ENCODE data around the gene OPN4.
A peak's percentile ranks its signal among the peaks of the same experiment; 100 is the strongest.

OPN4 gene

DNA sequence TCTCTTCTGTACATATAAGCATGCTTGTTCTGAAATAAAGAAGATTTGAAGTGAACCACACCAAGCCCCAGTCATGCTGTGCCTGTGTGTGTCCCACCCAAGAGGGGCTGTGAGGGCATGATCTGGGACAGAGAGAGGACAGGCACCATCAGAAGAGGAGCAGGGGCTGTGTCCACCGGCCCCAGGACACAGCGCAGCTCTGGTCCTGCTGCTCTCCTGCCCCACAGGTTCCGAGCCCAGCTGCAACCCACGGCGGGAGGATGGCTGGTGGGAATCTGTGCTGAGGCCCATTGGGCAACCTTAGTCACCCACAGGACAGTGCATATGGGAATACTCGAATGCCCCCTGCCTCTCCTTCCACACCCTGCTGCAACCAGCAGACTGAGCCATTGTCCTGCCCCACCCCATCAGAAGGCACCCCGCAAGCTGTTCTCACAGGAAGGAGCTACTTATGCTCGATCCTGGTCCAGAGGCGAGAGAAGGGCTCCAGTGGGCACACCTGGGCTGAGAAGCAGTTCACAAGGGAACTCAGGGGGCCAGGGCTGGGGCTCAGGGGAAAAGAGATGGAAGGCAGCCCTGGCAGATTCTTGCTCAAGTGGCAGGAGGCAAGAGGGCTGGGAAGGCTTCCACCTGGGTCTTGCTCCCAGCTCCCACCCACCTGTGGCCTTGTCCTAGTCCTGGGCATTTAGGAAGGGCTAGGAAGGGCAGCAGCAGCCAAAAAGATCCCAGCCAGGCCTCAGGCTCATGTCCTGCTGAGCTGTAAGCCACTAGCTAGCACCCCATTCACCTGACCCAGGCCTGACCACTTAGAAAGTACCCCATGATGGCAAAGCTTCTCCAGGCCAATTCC lies 45.9 kb downstream of the OPN4 start:
- no peak for DNase-seq (ENCODE audit: low spot score)

DNA sequence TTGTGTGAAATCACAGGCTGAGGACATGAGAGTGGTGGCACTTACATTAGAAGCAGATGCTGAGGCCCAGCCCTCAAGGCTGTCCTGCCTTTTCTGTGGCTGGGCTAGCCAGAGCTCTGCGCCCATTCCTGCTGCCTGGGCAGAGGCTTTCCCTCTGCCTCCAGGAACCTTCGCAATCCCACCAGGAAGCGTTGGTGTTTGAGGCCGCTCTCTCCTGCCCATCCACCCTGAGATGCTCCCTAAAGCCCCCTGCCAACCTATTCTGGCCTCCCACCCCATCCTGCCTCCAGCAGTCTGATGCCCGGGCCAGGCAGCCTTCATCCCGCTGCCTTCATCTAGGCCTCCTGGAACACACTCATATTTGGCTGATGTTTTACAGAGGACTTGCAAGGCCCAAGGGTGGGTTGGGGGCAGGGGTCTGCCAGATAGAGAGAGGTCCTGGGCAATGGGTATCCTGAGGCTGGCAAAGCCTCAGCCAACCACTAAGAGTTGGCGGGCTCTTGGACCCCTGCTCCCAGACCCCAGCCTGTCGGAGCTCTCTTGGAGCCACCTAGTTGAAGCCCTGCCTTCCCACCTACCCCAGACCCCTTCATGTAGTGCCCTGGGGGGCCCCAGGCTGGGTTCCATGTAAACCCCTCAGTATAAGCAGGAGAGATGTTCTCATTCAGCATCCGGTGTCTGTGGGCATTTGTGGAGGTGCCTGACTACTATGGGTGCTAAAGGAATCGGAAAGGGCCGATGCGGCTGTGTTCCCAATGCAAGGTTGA lies 46.7 kb downstream of the OPN4 start:
- DNase-seq (ENCODE audit: low spot score), result no peak

DNA sequence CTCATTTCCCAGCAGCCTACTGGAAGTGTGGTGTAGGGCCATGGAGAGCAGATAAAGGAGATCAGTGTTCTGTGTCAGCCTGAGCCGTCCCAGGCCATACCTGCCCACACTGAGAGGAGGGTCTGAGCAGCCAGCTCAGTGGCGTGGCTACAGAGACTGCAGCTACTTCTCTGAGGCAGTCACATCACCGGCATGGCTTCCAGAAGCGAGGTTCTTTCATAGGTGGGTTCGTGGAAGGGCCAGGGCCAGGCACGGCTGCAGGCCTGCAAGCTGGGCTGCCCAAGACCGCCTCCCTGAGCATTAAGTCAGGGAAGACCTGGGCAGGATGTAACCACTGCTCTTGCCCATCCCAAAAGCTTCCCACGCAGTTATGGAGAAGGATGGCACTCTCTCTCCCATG lies 48.8 kb downstream of the OPN4 start:
- no peak for DNase-seq (ENCODE audit: low spot score)

DNA sequence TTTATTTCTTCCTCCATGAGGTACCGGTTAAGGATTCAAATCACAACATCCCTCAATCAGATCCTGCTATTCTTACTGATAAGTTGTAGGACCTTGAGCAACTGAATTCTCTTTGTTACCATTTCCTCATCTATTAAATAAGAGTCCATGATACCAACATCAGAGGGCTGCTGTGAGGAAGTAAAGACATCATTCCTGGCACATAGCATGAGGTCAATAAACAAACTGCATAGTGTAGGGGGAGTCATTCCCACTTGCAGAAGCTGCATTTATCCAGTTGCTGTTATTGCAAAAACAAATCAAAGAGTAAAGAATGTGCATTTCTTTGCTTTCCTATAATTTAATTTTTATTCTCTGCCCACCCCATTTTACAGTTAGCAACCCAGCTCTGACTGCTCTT lies 50.8 kb downstream of the OPN4 start:
- no peak for DNase-seq (ENCODE audit: low spot score)

DNA sequence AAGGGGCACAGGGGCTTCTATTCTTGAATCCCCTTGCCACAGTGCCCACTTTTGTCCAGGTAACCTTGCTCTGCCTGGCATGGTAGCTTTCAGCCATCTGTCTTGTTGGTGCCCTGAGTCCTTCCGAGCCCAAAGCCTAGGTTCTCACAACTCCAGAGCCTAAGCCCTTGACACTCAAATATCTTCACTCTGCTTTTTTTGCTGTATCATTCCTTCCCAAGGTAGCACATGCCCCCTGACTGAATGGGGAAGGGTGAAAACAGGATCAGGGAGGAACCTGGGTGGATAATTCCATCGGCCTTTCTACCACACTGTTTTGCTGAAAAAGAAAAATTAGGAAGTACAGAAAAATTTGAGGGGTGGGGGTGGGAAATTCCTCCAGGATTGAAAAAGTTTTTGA lies 51.6 kb downstream of the OPN4 start:
- DNase-seq (ENCODE audit: low spot score), result no peak

DNA sequence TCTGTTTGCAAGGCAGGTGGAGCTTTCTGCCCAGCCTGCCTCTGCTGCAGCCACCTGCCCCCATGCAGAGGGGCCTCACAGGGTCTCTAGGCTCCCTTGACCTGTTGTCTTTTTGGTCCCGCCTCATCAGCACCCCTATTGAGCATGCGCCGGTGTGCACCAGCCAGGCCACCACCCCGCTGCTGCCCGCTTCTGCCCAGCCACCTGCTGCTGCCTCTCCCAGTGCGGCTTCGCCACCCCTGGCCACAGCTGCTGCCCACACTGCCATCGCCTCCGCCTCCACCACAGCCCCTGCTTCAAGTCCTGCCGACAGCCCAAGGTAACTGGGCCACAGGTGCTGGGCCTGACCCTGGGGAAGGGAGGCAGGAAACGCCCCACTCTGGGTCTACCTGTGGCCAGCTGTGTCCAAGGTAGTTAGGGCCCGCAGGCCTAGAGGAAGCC lies 52.1 kb downstream of the OPN4 start:
- no peak for DNase-seq (ENCODE audit: low spot score)

DNA sequence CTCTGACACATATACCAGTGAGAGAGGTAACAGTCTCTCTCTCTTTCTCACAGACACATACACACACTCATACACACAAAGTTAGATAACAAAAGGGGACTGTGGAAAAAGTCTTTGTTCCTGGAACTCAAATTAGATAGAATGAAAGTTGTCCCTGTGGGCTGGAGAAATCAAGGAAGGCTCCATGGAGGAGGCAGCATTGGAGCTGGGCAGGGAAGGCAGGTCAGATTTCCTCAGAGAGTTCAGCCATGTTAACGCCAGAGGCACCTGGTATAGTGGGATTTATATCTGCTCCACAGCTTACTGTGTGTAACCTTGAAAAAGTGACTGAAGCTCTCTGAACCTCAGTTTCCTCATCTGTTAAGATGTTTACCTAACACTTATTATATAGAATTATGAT lies 52.6 kb downstream of the OPN4 start:
- DNase-seq (ENCODE audit: low spot score), result no peak

DNA sequence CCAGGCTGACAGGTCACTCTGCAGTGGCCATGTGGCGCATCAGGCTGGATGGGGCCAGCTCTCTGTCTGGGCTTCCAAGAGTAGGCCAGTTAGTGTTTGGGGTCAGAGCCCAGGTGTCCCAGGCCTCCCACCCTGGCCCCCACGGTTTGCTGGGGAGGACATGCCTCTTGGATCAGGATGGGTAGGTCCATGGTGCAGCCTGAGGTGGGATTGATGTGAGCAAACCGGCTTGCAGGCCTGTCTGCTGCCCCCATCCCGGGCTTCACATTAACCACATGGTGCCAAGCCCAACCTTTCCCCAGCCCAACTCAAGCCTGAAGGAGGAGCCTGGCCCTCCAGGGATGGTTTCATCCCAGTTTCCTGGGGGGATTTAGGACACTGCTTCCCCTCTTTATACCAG lies 53.2 kb downstream of the OPN4 start:
- no peak for DNase-seq (ENCODE audit: low spot score)

DNA sequence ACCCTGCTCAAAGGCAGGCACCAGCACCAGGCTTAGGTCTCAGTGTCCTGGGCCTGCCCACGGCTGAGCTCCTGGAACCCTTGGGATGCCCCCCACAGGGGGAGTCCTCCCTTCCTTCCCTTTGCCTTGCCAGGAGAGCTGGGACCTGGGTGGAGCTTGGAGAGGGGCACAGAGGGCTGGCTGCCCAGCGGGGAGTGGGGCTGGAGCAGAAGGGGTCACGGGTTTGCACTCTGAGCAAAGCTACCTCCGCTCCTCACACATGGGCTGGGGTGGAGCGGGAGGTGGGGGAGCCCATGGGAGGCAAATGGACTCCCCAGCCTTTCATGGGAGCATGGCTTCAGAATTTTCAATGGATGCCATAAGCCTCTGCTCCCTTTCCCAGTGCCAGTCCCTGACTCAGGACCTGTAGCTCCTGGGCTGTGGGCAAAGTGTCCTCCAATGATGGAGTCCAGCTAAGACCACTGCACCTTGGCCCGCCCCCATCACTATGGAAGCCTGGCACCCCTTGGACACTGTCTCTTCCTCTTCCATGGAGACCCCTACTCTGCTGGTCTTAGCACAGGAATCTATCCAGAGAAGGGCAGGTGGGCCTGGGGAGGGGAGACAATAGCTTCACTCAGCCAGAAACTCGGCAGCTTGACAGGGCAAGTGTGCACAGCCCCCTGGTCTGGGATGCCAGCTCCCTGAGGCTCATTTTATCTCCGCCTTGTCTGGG lies 53.9 kb downstream of the OPN4 start:
- no peak for DNase-seq (ENCODE audit: low spot score)

DNA sequence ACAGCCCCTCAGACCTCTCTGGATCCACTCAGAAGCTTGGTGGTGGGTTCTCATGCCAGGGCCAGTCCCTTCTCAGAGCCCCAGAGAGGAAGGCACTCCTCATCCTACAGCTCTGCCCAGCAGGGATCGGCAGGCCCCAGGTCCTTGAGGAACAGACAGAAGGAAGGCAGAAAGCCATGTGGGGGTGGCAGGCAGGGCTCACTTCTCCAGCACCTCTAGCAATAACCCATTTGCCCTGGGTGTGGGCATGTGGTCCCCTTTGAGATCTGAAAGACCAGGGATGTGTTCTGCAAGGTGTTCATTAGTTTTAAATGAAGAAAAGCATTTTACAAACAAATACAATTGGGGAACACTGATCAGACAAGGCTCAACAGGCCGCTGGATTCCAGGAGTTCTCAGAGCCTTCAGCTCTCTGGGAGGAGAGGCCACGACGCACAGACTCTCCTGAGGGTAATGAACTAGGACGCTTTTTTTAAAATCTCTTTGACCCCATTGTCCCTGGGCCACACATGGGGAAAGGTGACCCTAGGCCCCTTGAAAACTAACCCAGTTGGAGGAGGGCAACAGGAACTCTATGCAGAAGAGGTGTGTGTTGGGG lies 54.5 kb downstream of the OPN4 start:
- DNase-seq (ENCODE audit: low spot score), result no peak

DNA sequence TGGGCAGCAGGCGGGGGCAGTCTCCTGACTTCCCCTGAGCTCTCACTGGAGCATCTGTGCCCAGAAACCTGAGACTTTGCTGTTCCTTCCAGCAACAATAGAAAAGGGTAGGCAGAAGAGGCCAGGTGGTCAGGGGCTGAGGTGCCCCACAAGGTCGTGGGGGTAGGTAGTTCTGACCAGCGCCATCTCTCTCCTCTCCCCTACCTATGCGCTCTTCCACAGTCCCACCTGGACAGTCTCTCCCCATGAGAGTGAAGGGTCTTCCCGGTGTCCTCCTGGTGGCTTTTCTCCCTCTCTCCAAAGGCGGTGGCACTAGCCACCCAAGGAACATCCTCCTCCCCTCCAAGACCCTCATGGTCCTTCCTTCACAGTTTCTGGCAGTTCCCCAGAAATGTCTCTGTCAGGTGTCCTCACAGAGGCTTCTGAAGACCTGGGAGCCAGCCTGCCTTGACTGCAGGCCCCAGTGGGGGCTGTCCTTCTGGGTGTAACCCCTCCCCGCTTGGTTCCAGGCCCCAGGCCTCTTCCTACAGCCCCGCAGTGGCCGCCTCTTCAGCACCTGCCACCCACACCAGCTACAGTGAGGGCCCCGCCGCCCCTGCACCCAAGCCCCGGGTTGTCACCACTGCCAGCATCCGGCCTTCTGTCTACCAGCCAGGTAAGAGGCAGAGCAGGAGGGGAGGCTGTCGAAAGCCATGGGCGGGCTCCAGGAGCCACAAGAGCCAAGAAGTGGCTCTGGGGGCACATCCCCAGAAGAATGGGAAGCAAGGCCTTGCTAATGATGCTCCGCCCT lies 55.2 kb downstream of the OPN4 start:
- no peak for DNase-seq (ENCODE audit: low spot score)

DNA sequence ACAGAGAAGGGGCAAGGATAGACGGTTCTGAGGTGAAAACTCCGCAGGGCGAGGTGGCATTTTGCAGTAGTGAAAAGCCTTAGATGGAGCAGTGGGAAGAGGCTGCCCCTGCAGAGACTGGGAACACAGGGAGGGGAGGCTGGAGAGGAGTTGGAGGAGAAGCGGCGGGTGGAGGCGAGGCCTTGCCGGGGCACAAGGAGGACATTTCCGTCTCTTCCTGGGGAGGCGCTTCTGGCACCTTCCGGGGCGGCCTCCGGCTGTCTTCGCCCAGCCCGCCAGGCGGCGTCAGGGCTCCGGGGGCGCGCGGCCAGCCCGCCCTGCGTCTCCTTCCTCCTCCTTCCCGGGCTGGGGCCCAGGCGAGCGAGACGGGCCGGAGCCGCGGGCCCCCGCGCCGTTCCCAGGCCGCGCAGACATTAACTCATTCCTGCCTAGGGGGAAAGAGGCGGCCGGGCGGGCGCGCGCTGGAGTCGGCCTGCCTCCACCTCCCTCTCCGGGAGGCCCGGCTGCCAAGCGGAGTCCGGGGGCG lies 56.7 kb downstream of the OPN4 start:
- DNase-seq (ENCODE audit: low spot score), result peak; percentile 92

DNA sequence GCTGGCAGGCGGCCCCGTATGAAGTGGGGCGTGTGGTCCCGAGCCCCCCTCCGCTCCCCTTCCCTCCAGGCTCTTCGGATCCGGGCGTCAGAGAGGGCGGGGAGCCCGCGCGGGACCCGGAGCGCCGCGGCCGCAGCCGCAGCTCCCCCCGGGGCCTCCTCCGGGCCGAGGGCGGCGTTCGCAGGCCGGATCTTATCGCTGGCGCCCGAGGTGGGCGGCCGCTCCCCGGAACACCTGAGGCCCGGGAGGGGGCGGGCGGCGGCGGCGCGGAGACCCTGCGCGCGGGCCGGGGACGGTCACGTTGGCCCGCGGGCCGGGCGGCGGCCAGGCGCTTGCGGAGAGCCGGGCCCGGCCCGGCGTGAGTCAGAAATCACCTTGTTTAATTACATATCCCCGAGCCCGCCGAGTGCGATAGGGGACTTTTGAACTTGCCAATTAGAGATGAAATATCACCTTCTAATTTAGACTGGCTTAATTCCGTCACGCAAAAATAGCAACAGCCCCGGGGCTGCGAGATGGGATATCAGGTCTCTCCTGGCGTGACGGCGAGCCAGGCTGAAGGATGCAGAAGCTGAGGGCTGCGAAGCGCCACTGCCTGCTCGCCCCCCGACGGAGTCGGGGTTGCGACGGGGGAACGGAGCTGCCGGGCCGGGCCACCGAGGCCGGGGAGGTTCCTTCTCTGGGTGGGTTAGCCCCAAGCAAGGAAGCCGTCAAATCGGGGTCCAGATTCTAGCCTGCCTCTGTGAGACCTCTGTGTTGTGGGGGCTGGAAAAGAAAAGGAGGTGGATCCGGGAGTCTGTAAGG lies 57.4 kb downstream of the OPN4 start:
- DNase-seq (ENCODE audit: low spot score), result peak; percentile 61

DNA sequence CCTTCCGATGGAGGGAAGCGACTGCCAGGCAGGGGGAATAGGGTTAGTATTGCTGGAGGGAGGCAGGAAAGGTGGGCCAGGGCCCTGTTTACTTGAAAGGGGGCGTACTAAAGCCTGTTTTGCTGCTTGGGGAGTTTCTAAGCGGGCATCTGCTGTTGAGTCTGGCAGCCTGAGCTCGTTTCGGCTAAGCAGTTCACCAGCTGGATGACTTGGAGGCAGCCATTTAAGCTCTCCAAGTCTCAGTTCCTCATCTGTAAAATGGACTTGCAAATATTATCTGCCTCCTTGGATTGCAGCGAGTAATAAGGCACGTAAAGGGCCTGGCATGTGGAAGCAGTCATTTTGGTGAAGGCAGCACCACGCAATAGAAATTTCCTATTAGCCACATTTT lies 58.0 kb downstream of the OPN4 start:
- no peak for DNase-seq (ENCODE audit: low spot score)

DNA sequence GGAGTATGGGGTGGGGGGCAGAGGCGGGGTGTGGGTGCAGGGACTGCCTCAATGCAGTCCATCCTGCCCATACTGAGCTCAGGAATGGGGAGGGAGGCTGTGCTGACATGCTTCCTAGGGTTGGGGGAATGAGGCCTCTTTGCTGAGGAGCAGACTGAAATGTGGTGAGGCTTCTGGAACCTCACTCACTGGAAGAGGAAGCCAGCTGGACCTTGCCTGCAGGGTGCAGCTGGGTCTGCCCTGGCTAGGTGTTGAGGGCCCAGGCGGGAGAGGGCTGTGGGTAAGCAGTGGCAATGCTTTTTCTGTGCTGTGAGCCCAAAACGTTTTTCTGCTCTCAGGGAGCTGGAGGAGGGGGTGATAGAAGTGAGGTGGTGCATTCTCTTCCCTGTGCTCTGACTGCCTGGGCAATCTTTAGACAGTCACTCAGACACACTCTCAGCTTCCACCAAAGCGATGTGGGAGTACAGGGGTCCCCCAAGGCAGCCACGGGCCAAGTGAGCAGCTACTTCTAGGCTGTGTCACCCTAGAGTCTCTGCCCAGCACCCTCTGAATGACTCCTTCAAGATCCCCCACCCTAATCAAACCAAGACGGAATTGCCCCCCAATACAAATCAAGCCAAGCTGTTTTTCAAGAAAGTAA lies 60.9 kb downstream of the OPN4 start:
- DNase-seq (ENCODE audit: low spot score), result no peak

DNA sequence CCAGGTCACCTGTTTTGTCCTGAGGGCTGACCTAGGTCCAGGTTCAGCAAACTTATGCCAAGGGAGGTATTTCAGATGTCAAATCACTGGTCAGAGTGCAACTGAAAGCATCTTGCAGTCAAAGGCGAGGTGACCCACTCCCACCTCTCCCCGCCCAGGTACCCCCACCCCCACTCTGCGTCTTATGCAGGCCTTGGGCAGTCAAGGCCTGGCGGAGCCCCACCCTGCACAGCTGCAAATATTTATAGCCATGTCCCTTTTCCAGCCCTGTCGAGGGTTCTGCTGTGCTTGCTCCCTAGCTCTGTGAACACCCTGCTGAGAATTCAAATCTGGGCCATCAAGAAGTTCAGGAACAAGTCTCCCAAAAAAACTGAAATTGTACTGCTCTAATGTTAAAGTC lies 61.5 kb downstream of the OPN4 start:
- DNase-seq (ENCODE audit: low spot score), result no peak

Data from kidney tubule cell (primary cell).